Melanocyte of skin (primary cell): ENCODE data around the gene ZNF675. TPM values are rescaled to one million over a fixed set of nuclear protein-coding genes. Genes with fewer than 3 reads are reported as not detected.

Experiments used
- total RNA-seq, 2 donors: library from RNA; depleted of rRNA; stranded (reverse); fragments of >200 nt; gene quantifications; 2 replicates each; pipeline ENCODE4 v1.2.3, GENCODE V29; 2012

ZNF675 gene
- 1 to 10 TPM; 5.7 to 8.9 TPM for total RNA-seq

GRCh38 chr19:23686621-23687423, at the start of gene ZNF675:
TSS of gene ZNF675 (minus strand) at chr19:23687212. CDS start at chr19:23687033, 179 bp downstream.

Other genes starting within 250 kb of the ZNF675 start
- gene ZNF681, start 71.7 kb upstream of the ZNF675 start, total RNA-seq, result 1 to 10 TPM; 1.3 to 1.4 TPM
- gene ZNF726, start 227.7 kb upstream of the ZNF675 start, total RNA-seq, result 1 to 10 TPM; 3.8 to 5.7 TPM